BLaER1 treated with 17β-estradiol and CSF1 and Interleukin-3, amounts not matched to agents 10 nM and 100 nM (cell line): ENCODE results near the gene AMFR.
A peak's percentile ranks its signal among the peaks of the same experiment; 100 is the strongest.

Experiments used
- H3K27ac ChIP-seq, 11 experiments: shearing (Covaris generic); formaldehyde crosslinking; 2 replicates each; pipeline ENCODE4 v1.8.1; 2022
- H3K27me3 ChIP-seq, 11 experiments: shearing (Covaris generic); formaldehyde crosslinking; 2 replicates each; pipeline ENCODE4 v1.8.1; 2022
- H3K36me3 ChIP-seq, 11 experiments: shearing (Covaris generic); formaldehyde crosslinking; 2 replicates each; pipeline ENCODE4 v1.8.1; 2022
- H3K4me1 ChIP-seq, 10 experiments: shearing (Covaris generic); formaldehyde crosslinking; 2 replicates each; pipeline ENCODE4 v1.8.1; 2022
- H3K4me2 ChIP-seq, 11 experiments: shearing (Covaris generic); formaldehyde crosslinking; 2 replicates each; pipeline ENCODE4 v1.8.1; 2022
- H3K4me3 ChIP-seq, 10 experiments: shearing (Covaris generic); formaldehyde crosslinking; 2 replicates each; pipeline ENCODE4 v1.8.1; 2022
- H3K9ac ChIP-seq, 11 experiments: shearing (Covaris generic); formaldehyde crosslinking; 2 replicates each; pipeline ENCODE4 v1.8.1; 2022
- H3K9me3 ChIP-seq, 11 experiments: shearing (Covaris generic); formaldehyde crosslinking; replicated peaks in 1 of 11; 2 replicates each; pipeline ENCODE4 v1.8.1; 2022
- H4K20me1 ChIP-seq, 11 experiments: shearing (Covaris generic); formaldehyde crosslinking; 2 replicates each; pipeline ENCODE4 v1.8.1; 2022
- Cebpa-rat ChIP-seq, 11 experiments: shearing (Covaris generic); IDR thresholded peaks; 2 replicates each; pipeline ENCODE4 v1.8.1; 2022

Gene AMFR

GRCh38 chr16:56420613-56421012, 4.7 kb downstream of the AMFR start:
- TF ChIP-seq Cebpa-rat (IDR thresholded peaks at IDR 0.05) = no peak
- H3K4me1 ChIP-seq = peaks cover 37 to 68% (median 45%) of the 10 kb centered on the region in 10 experiments
- peak overlapping the region in 1 of 11 experiments; percentile 2; a peak in 1 of 22 replicates for H3K9ac ChIP-seq

GRCh38 chr16:56419740-56420548, 5.4 kb downstream of the AMFR start:
- Histone ChIP-seq H3K4me3 (no peak overlapping the region), H3K4me1 (peaks cover 42 to 75% (median 47%) of the 10 kb centered on the region in 10 experiments), H3K36me3 (peaks cover 0 to 17% (median 0%) of the 10 kb centered on the region in 11 experiments; a peak in 4 of 22 replicates), H4K20me1 (peaks cover 35 to 94% (median 75%) of the 10 kb centered on the region in 11 experiments; a peak in 20 of 22 replicates), H3K9ac (no peak overlapping the region), H3K27ac (no peak overlapping the region), H3K9me3 (no peaks in the 10 kb centered on the region), H3K27me3 (no peaks in the 10 kb centered on the region), H3K4me2 (no peak overlapping the region)
- TF ChIP-seq Cebpa-rat (IDR thresholded peaks at IDR 0.05) = no peak

More at GRCh38 chr16:56420613-56421012, 4.7 kb downstream of the AMFR start:
- Histone ChIP-seq H3K4me2 (peak overlapping the region in 3 of 11 experiments; percentile 5 to 97 (median 97); a peak in 3 of 22 replicates), H4K20me1 (peaks cover 34 to 88% (median 68%) of the 10 kb centered on the region in 11 experiments; a peak in 20 of 22 replicates), H3K4me3 (no peak overlapping the region), H3K27me3 (no peaks in the 10 kb centered on the region), H3K27ac (no peak overlapping the region), H3K36me3 (peaks cover 0 to 17% (median 0%) of the 10 kb centered on the region in 11 experiments; a peak in 4 of 22 replicates), H3K9me3 (no peaks in the 10 kb centered on the region)

GRCh38 chr16:56417138-56417537, 8.2 kb downstream of the AMFR start:
- Histone ChIP-seq H3K9ac (no peak overlapping the region), H3K27ac (no peak overlapping the region), H3K36me3 (peaks cover 17 to 40% (median 23%) of the 10 kb centered on the region in 11 experiments; a peak in 21 of 22 replicates), H3K4me1 (peaks cover 21 to 56% (median 29%) of the 10 kb centered on the region in 10 experiments; a peak in 19 of 20 replicates), H4K20me1 (peaks cover 40 to 93% (median 68%) of the 10 kb centered on the region in 11 experiments; a peak in 20 of 22 replicates), H3K27me3 (no peaks in the 10 kb centered on the region), H3K4me3 (no peak overlapping the region), H3K4me2 (peak overlapping the region in 2 of 11 experiments; percentile 47 to 82; a peak in 3 of 22 replicates), H3K9me3 (no peaks in the 10 kb centered on the region)
- TF ChIP-seq Cebpa-rat (IDR thresholded peaks at IDR 0.05) = no peak

- no peaks in the 10 kb centered on the region for H3K27me3 ChIP-seq
- peak overlapping the region; percentile 16 to 82 (median 47); a peak in 20 of 22 replicates for H3K4me2 ChIP-seq
- no peaks in the 10 kb centered on the region for H3K9me3 ChIP-seq
- TF ChIP-seq Cebpa-rat (IDR thresholded peaks at IDR 0.05) = no peak
- H3K9ac ChIP-seq = no peak overlapping the region; a peak in 2 of 22 replicates
- H3K4me3 ChIP-seq = no peak overlapping the region
- peaks cover 30 to 53% (median 36%) of the 10 kb centered on the region in 11 experiments for H3K36me3 ChIP-seq
- peaks cover 12 to 43% (median 17%) of the 10 kb centered on the region in 10 experiments; a peak in 18 of 20 replicates for H3K4me1 ChIP-seq
- H3K27ac ChIP-seq = peak overlapping the region in 5 of 11 experiments; percentile 14 to 41 (median 33); a peak in 5 of 22 replicates
- peaks cover 34 to 85% (median 55%) of the 10 kb centered on the region in 11 experiments; a peak in 20 of 22 replicates for H4K20me1 ChIP-seq
These were observed 9.5 kb downstream of the AMFR start for GRCh38 chr16:56415875-56416274.

GRCh38 chr16:56414366-56414765, 11.0 kb downstream of the AMFR start:
- peaks cover 19 to 83% (median 42%) of the 10 kb centered on the region in 11 experiments; a peak in 18 of 22 replicates for H4K20me1 ChIP-seq
- H3K4me2 ChIP-seq = no peak overlapping the region
- H3K9me3 ChIP-seq = no peaks in the 10 kb centered on the region
- H3K9ac ChIP-seq = no peak overlapping the region
- no peak for TF ChIP-seq Cebpa-rat (IDR thresholded peaks at IDR 0.05)
- no peak overlapping the region for H3K27ac ChIP-seq
- H3K4me1 ChIP-seq = peaks cover 11 to 29% (median 15%) of the 10 kb centered on the region in 10 experiments; a peak in 18 of 20 replicates
- peaks cover 43 to 68% (median 51%) of the 10 kb centered on the region in 11 experiments for H3K36me3 ChIP-seq
- no peak overlapping the region for H3K4me3 ChIP-seq
- no peaks in the 10 kb centered on the region for H3K27me3 ChIP-seq

- H3K9me3 ChIP-seq = no peaks in the 10 kb centered on the region
- H3K27ac ChIP-seq = no peak overlapping the region
- H3K4me2 ChIP-seq = no peak overlapping the region
- no peak overlapping the region for H3K4me3 ChIP-seq
- no peak overlapping the region for H3K9ac ChIP-seq
- peaks cover 11 to 29% (median 15%) of the 10 kb centered on the region in 10 experiments; a peak in 18 of 20 replicates for H3K4me1 ChIP-seq
- peaks cover 16 to 78% (median 45%) of the 10 kb centered on the region in 11 experiments; a peak in 19 of 22 replicates for H4K20me1 ChIP-seq
- peaks cover 52 to 76% (median 61%) of the 10 kb centered on the region in 11 experiments for H3K36me3 ChIP-seq
- H3K27me3 ChIP-seq = no peaks in the 10 kb centered on the region
- TF ChIP-seq Cebpa-rat (IDR thresholded peaks at IDR 0.05) = no peak
These were observed 12.0 kb downstream of the AMFR start for GRCh38 chr16:56413381-56413780.

GRCh38 chr16:56411624-56412023, 13.7 kb downstream of the AMFR start:
- Histone ChIP-seq H4K20me1 (peaks cover 13 to 66% (median 37%) of the 10 kb centered on the region in 11 experiments; a peak in 18 of 22 replicates), H3K4me3 (no peak overlapping the region), H3K9ac (no peak overlapping the region), H3K4me2 (no peak overlapping the region), H3K4me1 (peaks cover 11 to 23% (median 15%) of the 10 kb centered on the region in 10 experiments; a peak in 18 of 20 replicates), H3K36me3 (peaks cover 64 to 78% (median 74%) of the 10 kb centered on the region in 11 experiments), H3K27ac (no peak overlapping the region), H3K27me3 (no peaks in the 10 kb centered on the region), H3K9me3 (no peaks in the 10 kb centered on the region)
- no peak for TF ChIP-seq Cebpa-rat (IDR thresholded peaks at IDR 0.05)

GRCh38 chr16:56411123-56411522, 14.2 kb downstream of the AMFR start:
- Histone ChIP-seq H4K20me1 (peaks cover 9 to 61% (median 33%) of the 10 kb centered on the region in 11 experiments; a peak in 18 of 22 replicates), H3K9ac (no peak overlapping the region), H3K27me3 (no peaks in the 10 kb centered on the region), H3K4me1 (peaks cover 7 to 18% (median 11%) of the 10 kb centered on the region in 10 experiments; a peak in 19 of 20 replicates), H3K4me2 (no peak overlapping the region), H3K9me3 (no peaks in the 10 kb centered on the region), H3K27ac (no peak overlapping the region), H3K4me3 (no peak overlapping the region), H3K36me3 (peaks cover 64 to 78% (median 74%) of the 10 kb centered on the region in 11 experiments)
- TF ChIP-seq Cebpa-rat (IDR thresholded peaks at IDR 0.05) = no peak

GRCh38 chr16:56409195-56409594, 16.1 kb downstream of the AMFR start:
- no peaks in the 10 kb centered on the region for H3K9me3 ChIP-seq
- H3K27ac ChIP-seq = no peak overlapping the region
- peaks cover 1 to 41% (median 14%) of the 10 kb centered on the region in 11 experiments; a peak in 15 of 22 replicates for H4K20me1 ChIP-seq
- peaks cover 79 to 88% (median 85%) of the 10 kb centered on the region in 11 experiments for H3K36me3 ChIP-seq
- H3K4me2 ChIP-seq = no peak overlapping the region
- H3K4me3 ChIP-seq = no peak overlapping the region
- H3K27me3 ChIP-seq = no peaks in the 10 kb centered on the region
- no peak overlapping the region for H3K9ac ChIP-seq
- TF ChIP-seq Cebpa-rat (IDR thresholded peaks at IDR 0.05) = no peak
- peaks cover 0 to 4% (median 0%) of the 10 kb centered on the region in 10 experiments; a peak in 1 of 20 replicates for H3K4me1 ChIP-seq
